ENCODE data around the gene GIT2. TPM values are rescaled to one million over a fixed set of nuclear protein-coding genes. Genes with fewer than 3 reads are reported as not detected.

The GIT2 gene
- total and polyA plus RNA-seq, 2 donors (not counting 1 experiment from before 2014, with no cell fraction given): 75.2 to 163 TPM

GRCh38 chr12:109910969-109911348 lies 85.2 kb downstream of the GIT2 start:
- H3K4me1 Mint-ChIP-seq: no peaks in the 10 kb centered on the region
- Histone ChIP-seq H3K4me2 (replicated peaks; ENCODE audit: low read depth, low read length, poor library complexity, severe bottlenecking) (no peak overlapping the region), H3K79me2 (ENCODE audit: control insufficient read depth, insufficient read depth, low read length) (no peaks in the 10 kb centered on the region), H2AFZ (ENCODE audit: insufficient read depth, low read depth, low read length, poor library complexity, severe bottlenecking) (no peak overlapping the region), H4K20me1 (ENCODE audit: control insufficient read depth, insufficient read depth, low read length, poor library complexity, severe bottlenecking) (no peaks in the 10 kb centered on the region), H3K36me3 (replicated peaks in 1 of 2; ENCODE audit: control extremely low read depth in 1 of 2, control insufficient read depth in 1 of 2, extremely low read depth in 1 of 2, insufficient read depth in 2 of 2, low read length in 1 of 2) (peaks cover 2 to 80% of the 10 kb centered on the region in 2 experiments), H3K27me3 (replicated peaks in 1 of 4; ENCODE audit: control extremely low read depth in 1 of 4, control insufficient read depth in 3 of 4, insufficient read depth in 4 of 4, low read length in 3 of 4) (no peaks in the 10 kb centered on the region), H3K4me3 (ENCODE audit: control extremely low read depth in 1 of 5, extremely low read depth in 1 of 5, insufficient read depth in 1 of 5, low read depth in 2 of 5, low read length in 4 of 5) (no peak overlapping the region), H3K4me1 (ENCODE audit: control insufficient read depth in 2 of 2, insufficient read depth in 2 of 2, low read length in 2 of 2) (no peaks in the 10 kb centered on the region), H3K9me3 (ENCODE audit: control extremely low read depth in 1 of 3, control insufficient read depth in 2 of 3, insufficient read depth in 1 of 3, low read length in 2 of 3) (no peaks in the 10 kb centered on the region), H3K9ac (ENCODE audit: low read length) (no peak overlapping the region), H3K27ac (ENCODE audit: low read length in 2 of 2) (no peak overlapping the region)
- WGBS (ENCODE audit: insufficient coverage): 94% methylated on average over 12 of the region's 12 CpGs
- ATAC-seq (ENCODE audit: low read depth) (no peak), DNase-seq (no peak)
- no peak overlapping the region for H3K27ac Mint-ChIP-seq
- ChIA-PET POLR2A (no interaction called here), CTCF (interaction anchor here (0.7 kb wide), 1 partner anchor 56 kb away, joined by 3 read pairs; no protein-coding TSS in a partner anchor)
- TF ChIP-seq, protein P1, sequence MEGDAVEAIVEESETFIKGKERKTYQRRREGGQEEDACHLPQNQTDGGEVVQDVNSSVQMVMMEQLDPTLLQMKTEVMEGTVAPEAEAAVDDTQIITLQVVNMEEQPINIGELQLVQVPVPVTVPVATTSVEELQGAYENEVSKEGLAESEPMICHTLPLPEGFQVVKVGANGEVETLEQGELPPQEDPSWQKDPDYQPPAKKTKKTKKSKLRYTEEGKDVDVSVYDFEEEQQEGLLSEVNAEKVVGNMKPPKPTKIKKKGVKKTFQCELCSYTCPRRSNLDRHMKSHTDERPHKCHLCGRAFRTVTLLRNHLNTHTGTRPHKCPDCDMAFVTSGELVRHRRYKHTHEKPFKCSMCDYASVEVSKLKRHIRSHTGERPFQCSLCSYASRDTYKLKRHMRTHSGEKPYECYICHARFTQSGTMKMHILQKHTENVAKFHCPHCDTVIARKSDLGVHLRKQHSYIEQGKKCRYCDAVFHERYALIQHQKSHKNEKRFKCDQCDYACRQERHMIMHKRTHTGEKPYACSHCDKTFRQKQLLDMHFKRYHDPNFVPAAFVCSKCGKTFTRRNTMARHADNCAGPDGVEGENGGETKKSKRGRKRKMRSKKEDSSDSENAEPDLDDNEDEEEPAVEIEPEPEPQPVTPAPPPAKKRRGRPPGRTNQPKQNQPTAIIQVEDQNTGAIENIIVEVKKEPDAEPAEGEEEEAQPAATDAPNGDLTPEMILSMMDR (IDR thresholded peaks at IDR 0.05): no peak
- no peak for TF ChIP-seq EZH2 (IDR thresholded peaks at IDR 0.05; ENCODE audit: borderline replicate concordance, insufficient read depth, low read depth, low read length, poor library complexity, severe bottlenecking)
- H3K4me3 Mint-ChIP-seq: no peak overlapping the region
- intact Hi-C loops (cut with micrococcal nuclease): no loop called here
- H3K9me3 Mint-ChIP-seq (ENCODE audit: insufficient read depth): no peaks in the 10 kb centered on the region
- H3K27me3 Mint-ChIP-seq: no peaks in the 10 kb centered on the region

- H3K4me3 Mint-ChIP-seq: no peak overlapping the region
- no peaks in the 10 kb centered on the region for H4K20me1 ChIP-seq (ENCODE audit: control insufficient read depth, insufficient read depth, low read length, poor library complexity, severe bottlenecking)
- intact Hi-C loops (cut with micrococcal nuclease): no loop called here
- TF ChIP-seq, protein P1 (IDR thresholded peaks at IDR 0.05): no peak
- TF ChIP-seq EZH2 (IDR thresholded peaks at IDR 0.05; ENCODE audit: borderline replicate concordance, insufficient read depth, low read depth, low read length, poor library complexity, severe bottlenecking): no peak
- H3K27me3 ChIP-seq (replicated peaks in 1 of 4; ENCODE audit: control extremely low read depth in 1 of 4, control insufficient read depth in 3 of 4, insufficient read depth in 4 of 4, low read length in 3 of 4): no peaks in the 10 kb centered on the region
- 100% methylated on average over 5 of the region's 8 CpGs for WGBS (ENCODE audit: insufficient coverage)
- H3K36me3 ChIP-seq (replicated peaks in 1 of 2; ENCODE audit: control extremely low read depth in 1 of 2, control insufficient read depth in 1 of 2, extremely low read depth in 1 of 2, insufficient read depth in 2 of 2, low read length in 1 of 2): peaks cover 2 to 80% of the 10 kb centered on the region in 2 experiments
- H3K4me3 ChIP-seq (ENCODE audit: control extremely low read depth in 1 of 5, extremely low read depth in 1 of 5, insufficient read depth in 1 of 5, low read depth in 2 of 5, low read length in 4 of 5): no peak overlapping the region
- no peak overlapping the region for H3K27ac ChIP-seq (ENCODE audit: low read length in 2 of 2)
- H2AFZ ChIP-seq (ENCODE audit: insufficient read depth, low read depth, low read length, poor library complexity, severe bottlenecking): no peak overlapping the region
- no peak overlapping the region for H3K4me2 ChIP-seq (replicated peaks; ENCODE audit: low read depth, low read length, poor library complexity, severe bottlenecking)
- no peaks in the 10 kb centered on the region for H3K4me1 ChIP-seq (ENCODE audit: control insufficient read depth in 2 of 2, insufficient read depth in 2 of 2, low read length in 2 of 2)
- CTCF ChIA-PET: no interaction called here
- H3K9me3 Mint-ChIP-seq (ENCODE audit: insufficient read depth): no peaks in the 10 kb centered on the region
- ATAC-seq (ENCODE audit: low read depth) (no peak), DNase-seq (no peak)
- no peak overlapping the region for H3K27ac Mint-ChIP-seq
- H3K9me3 ChIP-seq (ENCODE audit: control extremely low read depth in 1 of 3, control insufficient read depth in 2 of 3, insufficient read depth in 1 of 3, low read length in 2 of 3): no peaks in the 10 kb centered on the region
- no peaks in the 10 kb centered on the region for H3K27me3 Mint-ChIP-seq
- POLR2A ChIA-PET: interaction anchor here (0.6 kb wide), 1 partner anchor 1763 kb away, joined by 6 read pairs; no protein-coding TSS in a partner anchor
- H3K9ac ChIP-seq (ENCODE audit: low read length): no peak overlapping the region
- no peaks in the 10 kb centered on the region for H3K79me2 ChIP-seq (ENCODE audit: control insufficient read depth, insufficient read depth, low read length)
- no peaks in the 10 kb centered on the region for H3K4me1 Mint-ChIP-seq
Observed at GRCh38 chr12:109910254-109910968, 85.8 kb downstream of the GIT2 start.

All from B cell (primary cell).